Astrocyte (in vitro differentiated cells and primary cell): ENCODE measurements around the gene C10orf62. TPM values are rescaled to one million over a fixed set of nuclear protein-coding genes. Genes with fewer than 3 reads are reported as not detected.
A peak's percentile ranks its signal among the peaks of the same experiment; 100 is the strongest.
"Not testable (repeated sequence)": the region's sequence is repeated elsewhere in the genome, so short reads cannot be mapped to it uniquely, and the experiment has no call there.

Source experiments
- DNase-seq: peaks from one replicate; pipeline ENCODE4 v3.0.0-alpha.2; 2010; ENCODE audit warnings: low read depth
- FAIRE-seq: peaks from 2 replicates; lab custom pipeline; 2011; peaks lifted over from hg19 to GRCh38; lab: Jason Lieb, UNC
- H2AFZ ChIP-seq: 2 replicates; pipeline ENCODE4 v1.6.0; 2012; ENCODE audit warnings: low read depth, low read length, inconsistent platforms
- H3K27ac ChIP-seq: 2 replicates; pipeline ENCODE4 v1.5.1; 2011; ENCODE audit warnings: low read depth, low read length, inconsistent platforms
- H3K27me3 ChIP-seq: 2 replicates; pipeline ENCODE4 v1.6.0; 2011; ENCODE audit warnings: low read length, inconsistent platforms; ENCODE audit not compliant: insufficient read depth
- H3K36me3 ChIP-seq: 2 replicates; pipeline ENCODE4 v1.5.1; 2011; ENCODE audit warnings: low read length, inconsistent platforms; ENCODE audit not compliant: insufficient read depth
- H3K4me1 ChIP-seq: 2 replicates; pipeline ENCODE4 v1.5.1; 2011; ENCODE audit warnings: low read length, inconsistent platforms; ENCODE audit not compliant: insufficient read depth
- H3K4me2 ChIP-seq: 2 replicates; pipeline ENCODE4 v1.6.0; 2012; ENCODE audit warnings: low read length, inconsistent platforms
- H3K4me3 ChIP-seq: 2 replicates; pipeline ENCODE4 v1.5.1; 2011; ENCODE audit warnings: low read depth, mild to moderate bottlenecking, low read length, inconsistent platforms; ENCODE audit not compliant: insufficient read depth
- H3K79me2 ChIP-seq: 2 replicates; pipeline ENCODE4 v1.6.0; 2012; ENCODE audit warnings: mild to moderate bottlenecking, low read length, inconsistent platforms; ENCODE audit not compliant: insufficient read depth
- H3K9ac ChIP-seq: 2 replicates; pipeline ENCODE4 v1.6.0; 2012; ENCODE audit warnings: mild to moderate bottlenecking, low read length, inconsistent platforms
- H3K9me3 ChIP-seq: 2 replicates; pipeline ENCODE4 v1.5.1; 2012; ENCODE audit warnings: low read depth, mild to moderate bottlenecking, low read length, inconsistent platforms; ENCODE audit not compliant: insufficient read depth
- H4K20me1 ChIP-seq: 2 replicates; pipeline ENCODE4 v1.6.0; 2012; ENCODE audit warnings: low read length, inconsistent platforms; ENCODE audit not compliant: insufficient read depth
- H3K27ac Mint-ChIP-seq: one replicate; pipeline ENCODE4 v1.8.0; 2021; ENCODE audit warnings: mild to moderate bottlenecking, mixed read lengths; ENCODE audit not compliant: unreplicated experiment
- H3K27me3 Mint-ChIP-seq: one replicate; pipeline ENCODE4 v1.8.0; 2021; ENCODE audit warnings: low read depth, mixed read lengths; ENCODE audit not compliant: unreplicated experiment
- H3K36me3 Mint-ChIP-seq: one replicate; pipeline ENCODE4 v1.8.0; 2021; ENCODE audit warnings: low read depth, mixed read lengths; ENCODE audit not compliant: unreplicated experiment
- H3K4me1 Mint-ChIP-seq: one replicate; pipeline ENCODE4 v1.8.0; 2021; ENCODE audit warnings: low read depth, mixed read lengths; ENCODE audit not compliant: unreplicated experiment
- H3K4me3 Mint-ChIP-seq: one replicate; pipeline ENCODE4 v1.8.0; 2021; ENCODE audit warnings: mild to moderate bottlenecking, moderate library complexity, mixed read lengths; ENCODE audit not compliant: unreplicated experiment
- H3K9me3 Mint-ChIP-seq: one replicate; pipeline ENCODE4 v1.8.0; 2021; ENCODE audit warnings: mild to moderate bottlenecking, mixed read lengths; ENCODE audit not compliant: unreplicated experiment
- CTCF ChIP-seq: IDR thresholded peaks from 2 replicates; pipeline ENCODE4 v1.5.1; 2011; ENCODE audit warnings: low read depth, mild to moderate bottlenecking, inconsistent platforms, low read length, moderate library complexity; ENCODE audit not compliant: insufficient read depth
- EZH2 ChIP-seq: IDR thresholded peaks from 2 replicates; pipeline ENCODE4 v1.6.1; 2012; ENCODE audit warnings: mild to moderate bottlenecking, low read length, inconsistent platforms; ENCODE audit not compliant: insufficient read depth
- total RNA-seq: library from RNA; stranded (reverse); gene quantifications from 2 replicates; pipeline ENCODE4 v1.2.1, GENCODE V29; 2021

The C10orf62 gene
- total RNA-seq, 1 donor from 2014 or later = not detected

DNA sequence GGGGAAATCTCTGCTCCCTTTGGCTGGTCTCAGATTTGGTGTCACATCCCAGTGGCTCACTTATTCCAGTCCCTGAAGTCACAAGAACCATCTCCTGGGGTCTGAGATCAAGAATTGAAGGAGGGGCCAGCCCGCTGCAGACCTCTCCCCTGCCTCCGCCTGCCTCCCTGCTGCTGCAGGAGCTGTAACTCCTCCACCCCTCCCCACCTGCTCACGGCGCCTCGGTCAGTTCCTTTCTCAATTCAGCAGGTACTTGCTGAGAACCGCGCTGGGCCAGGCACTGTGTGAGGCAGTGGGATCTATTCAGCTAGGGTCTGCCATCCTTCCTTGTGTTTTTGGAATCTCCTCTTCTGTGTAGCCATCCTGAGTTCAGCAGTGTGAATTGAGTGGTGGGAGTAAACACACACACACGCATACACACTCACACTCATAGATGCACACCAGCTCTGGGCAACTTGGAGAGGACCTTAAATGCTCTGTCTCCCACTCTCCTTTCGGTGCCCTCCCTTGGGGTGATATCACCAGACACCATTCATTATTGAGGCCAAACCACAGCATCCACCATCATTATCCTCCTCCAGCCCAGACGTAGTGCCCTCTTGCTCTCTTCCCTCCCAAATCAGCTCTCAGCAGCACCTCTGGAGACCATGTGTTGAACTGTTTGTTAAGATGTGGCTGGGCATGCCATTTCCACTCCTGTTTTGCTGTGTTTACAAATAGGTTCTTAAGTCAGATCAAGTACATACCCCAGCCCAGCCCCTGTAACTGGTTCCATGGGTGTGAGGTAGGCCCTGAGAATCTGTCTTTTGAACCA lies 39.0 kb upstream of the C10orf62 start:
- Histone ChIP-seq H3K27me3 (no peaks in the 10 kb centered on the region), H3K36me3 (no peaks in the 10 kb centered on the region), H4K20me1 (peaks cover 12% of the 10 kb centered on the region), H3K27ac (no peak overlapping the region), H3K4me3 (no peak overlapping the region), H2AFZ (no peak overlapping the region), H3K79me2 (peaks cover 45% of the 10 kb centered on the region), H3K4me1 (peaks cover 15% of the 10 kb centered on the region), H3K9me3 (no peaks in the 10 kb centered on the region), H3K9ac (no peak overlapping the region), H3K4me2 (no peak overlapping the region)
- no peaks in the 10 kb centered on the region for H3K27me3 Mint-ChIP-seq
- peaks cover 53% of the 10 kb centered on the region for H3K4me1 Mint-ChIP-seq
- no peak for TF ChIP-seq EZH2
- no peak for TF ChIP-seq CTCF
- H3K9me3 Mint-ChIP-seq = no peaks in the 10 kb centered on the region
- FAIRE-seq (no peak), DNase-seq (no peak)
- peak overlapping the region; percentile 21 for H3K4me3 Mint-ChIP-seq
- peaks cover 7% of the 10 kb centered on the region for H3K36me3 Mint-ChIP-seq
- H3K27ac Mint-ChIP-seq = peak overlapping the region; percentile 15

- Histone ChIP-seq H3K36me3 (no peaks in the 10 kb centered on the region), H3K9me3 (no peaks in the 10 kb centered on the region), H3K79me2 (peaks cover 39% of the 10 kb centered on the region), H3K27me3 (no peaks in the 10 kb centered on the region), H3K27ac (no peak overlapping the region), H3K4me1 (peaks cover 15% of the 10 kb centered on the region), H3K9ac (no peak overlapping the region), H3K4me2 (no peak overlapping the region), H4K20me1 (peaks cover 12% of the 10 kb centered on the region), H2AFZ (no peak overlapping the region), H3K4me3 (no peak overlapping the region)
- H3K27ac Mint-ChIP-seq = no peak overlapping the region
- peaks cover 11% of the 10 kb centered on the region for H3K36me3 Mint-ChIP-seq
- peaks cover 52% of the 10 kb centered on the region for H3K4me1 Mint-ChIP-seq
- no peaks in the 10 kb centered on the region for H3K9me3 Mint-ChIP-seq
- no peak overlapping the region for H3K4me3 Mint-ChIP-seq
- FAIRE-seq (no peak), DNase-seq (no peak)
- no peaks in the 10 kb centered on the region for H3K27me3 Mint-ChIP-seq
- no peak for TF ChIP-seq CTCF
- no peak for TF ChIP-seq EZH2
These were observed 38.2 kb upstream of the C10orf62 start for GRCh38 chr10:97551271-97551670.

- Mint-ChIP-seq H3K4me3 (peak overlapping the region; percentile 54), H3K9me3 (peaks cover 2% of the 10 kb centered on the region), H3K27ac (no peak overlapping the region), H3K4me1 (peaks cover 33% of the 10 kb centered on the region), H3K36me3 (peaks cover 7% of the 10 kb centered on the region), H3K27me3 (no peaks in the 10 kb centered on the region)
- DNase-seq (peak; percentile 46), FAIRE-seq (no peak)
- TF ChIP-seq EZH2 = no peak
- peak; percentile 69 for TF ChIP-seq CTCF
- no peak overlapping the region for H3K4me3 ChIP-seq
- H3K9me3 ChIP-seq = no peaks in the 10 kb centered on the region
- peaks cover 26% of the 10 kb centered on the region for H3K79me2 ChIP-seq
- H3K27me3 ChIP-seq = no peaks in the 10 kb centered on the region
- peaks cover 12% of the 10 kb centered on the region for H4K20me1 ChIP-seq
- no peak overlapping the region for H3K4me2 ChIP-seq
- no peak overlapping the region for H3K27ac ChIP-seq
- no peak overlapping the region for H2AFZ ChIP-seq
- H3K4me1 ChIP-seq = peaks cover 7% of the 10 kb centered on the region
- peak overlapping the region; percentile 30 for H3K9ac ChIP-seq
- H3K36me3 ChIP-seq = no peaks in the 10 kb centered on the region
These were observed 35.9 kb upstream of the C10orf62 start for GRCh38 chr10:97553575-97554031.

- not testable (repeated sequence) for H2AFZ ChIP-seq, FAIRE-seq, H3K36me3 Mint-ChIP-seq, H3K4me2 ChIP-seq, H3K27ac Mint-ChIP-seq, H3K9ac ChIP-seq, H3K4me1 ChIP-seq, H3K27me3 Mint-ChIP-seq, H3K36me3 ChIP-seq, H4K20me1 ChIP-seq, DNase-seq, H3K4me3 Mint-ChIP-seq, H3K9me3 ChIP-seq, H3K9me3 Mint-ChIP-seq, H3K27ac ChIP-seq, H3K4me3 ChIP-seq, H3K27me3 ChIP-seq
- peaks cover 19% of the 10 kb centered on the region for H3K79me2 ChIP-seq
- peaks cover 28% of the 10 kb centered on the region for H3K4me1 Mint-ChIP-seq
These were observed 35.2 kb upstream of the C10orf62 start for GRCh38 chr10:97554336-97554735.
